Measurements from ENCODE around the gene POLR2H.

The POLR2H gene

GRCh38 chr3:184353546-184353941, 8.0 kb upstream of the POLR2H start:
- H3K9me3 ChIP-seq (ENCODE audit: control insufficient read depth, insufficient read depth, low read length): no peaks in the 10 kb centered on the region
- H3K36me3 ChIP-seq (ENCODE audit: insufficient read depth, low read length): no peaks in the 10 kb centered on the region
- H3K9ac ChIP-seq (ENCODE audit: low read depth, low read length): no peak overlapping the region
- peaks cover 4% of the 10 kb centered on the region for H3K4me1 ChIP-seq (ENCODE audit: insufficient read depth, low read length)

- H3K4me1 ChIP-seq (ENCODE audit: insufficient read depth, low read length): peaks cover 4% of the 10 kb centered on the region
- no peaks in the 10 kb centered on the region for H3K9me3 ChIP-seq (ENCODE audit: control insufficient read depth, insufficient read depth, low read length)
- H3K36me3 ChIP-seq (ENCODE audit: insufficient read depth, low read length): no peaks in the 10 kb centered on the region
- H3K9ac ChIP-seq (ENCODE audit: low read depth, low read length): no peak overlapping the region
These were observed 7.3 kb upstream of the POLR2H start for GRCh38 chr3:184354121-184354728.

DNA sequence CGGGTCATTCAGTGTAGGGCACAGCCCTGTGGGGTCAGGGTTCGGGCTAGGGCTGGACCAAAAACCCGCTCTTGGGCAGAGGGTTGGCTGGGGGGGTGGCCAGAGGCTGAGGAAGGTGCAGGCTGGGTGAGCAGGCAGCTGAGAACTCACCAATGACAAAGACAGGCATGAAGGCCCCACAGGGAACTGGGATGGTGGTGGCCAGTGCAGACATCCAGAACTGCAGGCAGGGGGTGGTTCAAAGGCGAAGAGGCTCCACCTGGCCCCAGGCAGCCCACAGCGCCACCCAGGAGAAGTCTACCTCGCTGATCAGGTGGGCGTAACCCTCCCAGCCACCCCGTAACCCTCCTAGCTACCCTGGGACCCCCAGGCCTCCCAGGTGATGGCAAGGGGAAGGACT, 6.8 kb upstream of the POLR2H start:
- H3K36me3 ChIP-seq (ENCODE audit: insufficient read depth, low read length): no peaks in the 10 kb centered on the region
- H3K4me1 ChIP-seq (ENCODE audit: insufficient read depth, low read length): peaks cover 4% of the 10 kb centered on the region

GRCh38 chr3:184355261-184356040, 6.1 kb upstream of the POLR2H start:
- Histone ChIP-seq H3K9me3 (ENCODE audit: control insufficient read depth, insufficient read depth, low read length) (no peaks in the 10 kb centered on the region), H3K4me1 (ENCODE audit: insufficient read depth, low read length) (peaks cover 10% of the 10 kb centered on the region), H3K36me3 (ENCODE audit: insufficient read depth, low read length) (no peaks in the 10 kb centered on the region), H3K9ac (ENCODE audit: low read depth, low read length) (no peak overlapping the region)

More for the DNA sequence above, 6.8 kb upstream of the POLR2H start:
- H3K9ac ChIP-seq (ENCODE audit: low read depth, low read length): no peak overlapping the region
- H3K9me3 ChIP-seq (ENCODE audit: control insufficient read depth, insufficient read depth, low read length): no peaks in the 10 kb centered on the region

DNA sequence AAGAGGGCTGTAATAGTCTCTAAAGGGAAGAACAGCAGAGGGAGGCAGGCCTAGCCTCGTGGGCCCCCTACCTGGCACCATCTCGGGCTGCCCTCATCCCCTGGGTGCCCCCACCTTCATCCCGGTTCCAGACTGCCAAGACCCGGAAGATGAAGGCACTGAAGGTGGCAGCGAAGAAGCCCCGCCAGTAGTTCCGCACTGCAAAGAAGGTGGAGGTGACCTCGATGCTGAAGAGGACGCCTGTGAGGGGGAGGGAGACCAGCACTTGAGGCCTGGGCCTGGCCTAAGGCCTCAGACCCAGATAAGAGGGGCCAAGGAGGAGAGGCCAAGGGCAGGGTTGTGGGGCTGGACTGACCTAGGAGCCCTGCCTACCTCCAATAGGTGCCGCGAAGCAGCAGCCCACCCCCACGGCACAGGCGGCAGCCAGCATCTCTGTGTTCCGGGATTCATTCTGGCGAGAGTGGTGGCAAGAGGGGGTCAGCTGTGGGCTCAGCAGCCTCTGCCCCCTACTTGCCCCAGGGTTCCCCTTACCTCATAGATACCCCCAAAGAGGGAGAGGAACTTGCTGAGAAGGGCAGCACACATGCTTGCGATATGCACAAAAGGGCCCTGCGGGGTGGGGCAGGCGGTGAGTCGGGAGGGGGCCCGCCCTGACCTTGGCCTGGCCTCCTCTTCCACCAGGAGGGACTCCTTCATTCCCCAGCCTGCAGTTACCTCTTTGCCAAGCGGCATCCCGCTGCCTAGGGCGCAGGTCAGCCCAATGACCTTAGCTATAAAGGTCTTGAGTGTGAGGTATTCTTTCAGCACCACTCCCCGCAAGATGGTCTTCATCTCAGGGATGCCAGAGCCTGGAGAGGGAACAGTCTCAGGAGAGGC, 4.0 kb upstream of the POLR2H start:
- Histone ChIP-seq H3K9ac (ENCODE audit: low read depth, low read length) (no peak overlapping the region), H3K36me3 (ENCODE audit: insufficient read depth, low read length) (no peaks in the 10 kb centered on the region), H3K9me3 (ENCODE audit: control insufficient read depth, insufficient read depth, low read length) (no peaks in the 10 kb centered on the region), H3K4me1 (ENCODE audit: insufficient read depth, low read length) (peaks cover 12% of the 10 kb centered on the region)

- no peak overlapping the region for H3K9ac ChIP-seq (ENCODE audit: low read depth, low read length)
- no peaks in the 10 kb centered on the region for H3K9me3 ChIP-seq (ENCODE audit: control insufficient read depth, insufficient read depth, low read length)
- peaks cover 12% of the 10 kb centered on the region for H3K4me1 ChIP-seq (ENCODE audit: insufficient read depth, low read length)
- no peaks in the 10 kb centered on the region for H3K36me3 ChIP-seq (ENCODE audit: insufficient read depth, low read length)
These were observed 3.3 kb upstream of the POLR2H start for GRCh38 chr3:184358124-184358767.

DNA sequence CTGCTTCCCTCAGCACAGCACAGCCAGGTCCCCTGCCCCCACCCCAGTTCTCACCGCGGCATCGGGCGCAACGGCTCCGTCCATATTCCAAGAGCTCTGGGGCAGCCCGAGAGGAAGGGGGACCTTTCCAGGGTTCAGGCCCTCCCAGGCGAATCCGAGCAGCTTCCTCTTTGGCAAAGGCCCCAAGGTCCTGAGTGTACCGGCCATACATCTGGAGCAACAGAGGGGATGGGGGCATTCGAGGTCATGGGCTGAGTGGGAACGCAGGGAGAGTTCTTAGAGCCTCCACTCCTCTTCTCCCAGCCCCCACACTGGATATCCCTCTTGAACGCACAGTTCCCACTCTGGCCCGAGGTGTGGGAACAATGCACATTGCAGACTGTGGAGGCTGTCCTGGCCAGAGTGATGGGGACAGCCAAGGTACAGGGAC, 2.6 kb upstream of the POLR2H start:
- no peaks in the 10 kb centered on the region for H3K36me3 ChIP-seq (ENCODE audit: insufficient read depth, low read length)
- H3K9ac ChIP-seq (ENCODE audit: low read depth, low read length): no peak overlapping the region
- no peaks in the 10 kb centered on the region for H3K9me3 ChIP-seq (ENCODE audit: control insufficient read depth, insufficient read depth, low read length)
- peaks cover 12% of the 10 kb centered on the region for H3K4me1 ChIP-seq (ENCODE audit: insufficient read depth, low read length)

- peaks cover 11% of the 10 kb centered on the region for H3K4me1 ChIP-seq (ENCODE audit: insufficient read depth, low read length)
- no peaks in the 10 kb centered on the region for H3K36me3 ChIP-seq (ENCODE audit: insufficient read depth, low read length)
- H3K9me3 ChIP-seq (ENCODE audit: control insufficient read depth, insufficient read depth, low read length): no peaks in the 10 kb centered on the region
- H3K9ac ChIP-seq (ENCODE audit: low read depth, low read length): no peak overlapping the region
These were observed 1.9 kb upstream of the POLR2H start for GRCh38 chr3:184359610-184360009.

DNA sequence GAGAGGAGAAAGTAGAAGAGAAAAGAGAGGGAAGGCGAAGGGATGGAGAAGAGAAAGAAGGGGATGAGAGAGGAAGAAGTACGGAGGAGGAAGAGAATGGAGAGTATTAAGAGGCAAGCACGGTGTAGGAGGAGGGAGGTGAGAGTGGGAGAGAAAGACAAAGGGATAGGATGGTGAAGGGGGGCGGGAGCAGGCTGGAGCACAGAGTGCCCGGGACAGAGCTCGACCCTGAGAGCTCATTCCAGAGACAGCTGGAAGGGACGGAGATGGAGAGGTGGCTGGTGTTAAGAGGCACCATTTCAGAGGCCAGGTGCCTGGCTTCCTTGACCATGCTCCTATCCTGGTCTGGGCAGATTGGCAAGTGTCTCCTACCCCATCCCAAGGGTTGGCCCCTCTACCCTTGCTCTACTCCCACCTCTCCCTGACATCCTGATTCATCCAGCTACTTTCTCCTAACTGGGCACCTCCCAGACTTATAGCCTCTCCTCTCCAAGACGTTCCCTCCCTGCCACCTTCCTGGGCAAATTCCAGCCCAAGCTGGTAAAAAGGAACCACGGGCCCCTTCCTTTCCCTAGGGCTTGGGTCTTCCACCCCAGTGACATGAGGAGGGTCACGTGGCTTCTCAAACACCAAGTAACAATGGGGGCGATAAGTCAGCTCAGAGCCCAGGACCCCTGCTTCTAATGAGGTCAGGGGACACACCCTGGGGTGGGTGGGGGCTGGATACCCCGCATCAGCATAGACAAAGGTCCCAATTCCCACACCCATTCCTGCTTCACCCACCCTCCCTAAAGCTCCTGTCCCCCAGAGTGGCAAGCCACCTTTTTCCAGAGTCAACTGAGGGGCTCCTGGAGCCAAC, 1.2 kb upstream of the POLR2H start:
- Histone ChIP-seq H3K4me1 (ENCODE audit: insufficient read depth, low read length) (peaks cover 8% of the 10 kb centered on the region), H3K36me3 (ENCODE audit: insufficient read depth, low read length) (no peaks in the 10 kb centered on the region), H3K9ac (ENCODE audit: low read depth, low read length) (peak overlapping the region; percentile 85; the same call in 1 of the 2 replicates), H3K9me3 (ENCODE audit: control insufficient read depth, insufficient read depth, low read length) (no peaks in the 10 kb centered on the region)

DNA sequence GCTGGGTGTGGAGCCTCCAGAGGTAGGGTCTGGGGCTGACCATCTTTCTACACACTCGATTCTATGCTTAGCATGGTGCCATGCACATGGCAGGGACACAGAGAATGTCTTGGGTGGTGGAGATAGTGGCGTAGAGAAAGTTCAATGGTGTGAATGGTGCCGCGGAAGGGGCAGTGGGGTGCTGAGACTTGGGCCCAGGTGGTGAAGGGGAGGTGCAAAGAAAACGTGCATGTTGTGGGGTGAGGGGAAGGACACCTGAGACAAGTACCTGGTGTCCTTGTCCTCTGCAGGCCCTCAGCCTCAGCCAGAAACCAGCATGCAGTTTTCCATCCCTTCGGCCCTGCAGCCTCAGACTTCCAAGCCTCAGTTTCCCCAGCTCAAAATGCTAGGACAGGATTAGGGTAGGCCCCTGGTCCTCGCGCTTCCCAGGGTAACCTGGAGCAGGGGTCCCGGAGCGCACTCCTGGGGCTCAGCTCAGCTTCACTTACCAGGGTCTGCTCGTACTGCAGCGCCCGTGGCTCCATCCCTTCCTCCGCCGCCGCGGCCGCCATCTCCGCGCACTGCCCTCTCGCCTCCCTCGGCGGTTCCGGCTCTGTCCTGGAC, 480 bp upstream of the POLR2H start:
- Histone ChIP-seq H3K9ac (ENCODE audit: low read depth, low read length) (peak overlapping the region; percentile 85; the same call in 1 of the 2 replicates), H3K9me3 (ENCODE audit: control insufficient read depth, insufficient read depth, low read length) (no peaks in the 10 kb centered on the region), H3K36me3 (ENCODE audit: insufficient read depth, low read length) (no peaks in the 10 kb centered on the region), H3K4me1 (ENCODE audit: insufficient read depth, low read length) (peaks cover 8% of the 10 kb centered on the region)

DNA sequence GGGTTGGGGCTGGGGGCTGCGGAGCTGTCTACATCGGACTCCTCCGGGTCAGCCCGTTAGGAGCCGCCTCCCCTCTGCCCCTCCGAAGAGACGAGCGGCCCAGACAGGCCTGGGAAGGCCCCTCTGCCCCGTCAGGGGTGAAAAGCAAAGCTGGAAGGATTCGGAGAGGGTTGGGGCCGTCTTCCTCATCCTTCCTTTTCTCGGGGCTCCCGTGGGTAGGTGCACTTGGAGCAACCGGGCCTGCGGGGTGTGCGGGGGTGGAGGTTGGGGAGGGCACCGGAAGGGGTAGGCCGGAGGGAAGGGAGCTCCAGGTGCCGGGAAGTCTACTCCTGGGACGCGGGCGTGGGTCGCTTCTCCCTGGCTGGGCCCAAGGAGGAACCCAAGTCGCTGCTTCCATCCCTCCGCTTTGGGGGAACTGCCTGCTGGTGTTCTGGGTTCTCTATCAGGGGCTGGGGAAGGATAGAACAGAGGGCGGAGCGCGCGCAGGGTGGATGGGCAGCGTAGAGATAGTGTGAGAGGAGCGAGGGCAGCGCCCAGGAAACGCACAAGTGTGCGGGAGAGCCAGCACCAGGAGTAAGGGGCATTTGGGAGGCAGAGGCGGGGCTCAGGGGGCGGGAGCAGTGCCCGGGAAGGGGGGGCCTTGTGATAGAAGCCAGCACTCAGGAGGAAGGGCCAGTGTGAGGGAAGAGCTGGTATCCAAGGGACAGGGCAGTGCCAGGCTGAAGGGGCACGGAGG, 590 bp downstream of the POLR2H start:
- peaks cover 8% of the 10 kb centered on the region for H3K4me1 ChIP-seq (ENCODE audit: insufficient read depth, low read length)
- H3K9ac ChIP-seq (ENCODE audit: low read depth, low read length): peak overlapping the region; percentile 85
- no peaks in the 10 kb centered on the region for H3K36me3 ChIP-seq (ENCODE audit: insufficient read depth, low read length)
- H3K9me3 ChIP-seq (ENCODE audit: control insufficient read depth, insufficient read depth, low read length): no peaks in the 10 kb centered on the region

DNA sequence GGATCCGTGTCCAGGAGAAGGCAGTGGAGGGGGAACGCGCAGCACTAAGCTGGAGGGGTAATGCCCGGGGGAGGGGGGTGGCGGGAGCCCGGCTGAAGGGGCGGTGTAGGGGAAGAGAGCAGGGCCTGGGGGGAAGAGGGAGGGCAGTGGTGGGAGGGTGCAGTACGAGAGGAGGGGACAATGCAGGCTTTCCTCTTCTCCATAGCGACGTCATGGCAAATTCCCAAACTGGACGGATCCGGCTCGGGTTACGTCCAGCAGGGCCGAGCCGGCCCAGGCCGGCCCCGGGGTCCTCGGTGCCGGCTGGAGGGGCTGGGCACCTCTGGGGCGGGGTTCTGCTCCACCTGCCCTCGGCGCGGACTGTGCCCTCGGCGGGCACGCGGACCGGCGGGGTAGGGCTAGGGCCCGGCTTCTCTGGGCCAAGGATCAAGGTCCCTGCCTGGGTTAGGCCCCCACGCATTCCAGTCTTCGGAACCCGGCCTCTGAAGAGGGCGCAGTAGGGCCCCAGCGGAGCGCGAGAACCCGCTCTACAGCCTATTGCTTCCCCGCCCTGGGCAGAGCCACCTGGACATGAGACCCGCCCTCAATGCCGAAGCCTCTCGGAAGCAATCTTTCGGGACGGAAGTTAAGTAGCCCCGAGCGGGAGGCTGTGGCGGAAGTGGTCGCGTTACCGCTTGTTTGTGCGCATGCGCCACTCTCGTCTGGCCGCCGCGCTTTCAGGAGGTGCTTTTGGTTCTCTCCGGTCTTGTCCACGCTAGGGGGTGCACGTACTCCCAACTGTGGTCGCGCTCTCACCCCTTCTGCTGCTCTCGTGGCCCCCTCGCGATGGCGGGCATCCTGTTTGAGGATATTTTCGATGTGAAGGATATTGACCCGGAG, 1.4 kb downstream of the POLR2H start:
- H3K36me3 ChIP-seq (ENCODE audit: insufficient read depth, low read length): no peaks in the 10 kb centered on the region
- H3K9me3 ChIP-seq (ENCODE audit: control insufficient read depth, insufficient read depth, low read length): no peaks in the 10 kb centered on the region
- peaks cover 8% of the 10 kb centered on the region for H3K4me1 ChIP-seq (ENCODE audit: insufficient read depth, low read length)

More for the DNA sequence above, 1.4 kb downstream of the POLR2H start:
- H3K9ac ChIP-seq (ENCODE audit: low read depth, low read length): peak overlapping the region; percentile 85

All from ES-I3 (cell line).